Stimulated activated CD4-positive, alpha-beta T cell treated with anti-CD3 and anti-CD28 coated beads, TNF-alpha, amount 100 ng/mL, for 4 hours (primary cell): Measurements from ENCODE around the gene FAM174C.
A peak's percentile ranks its signal among the peaks of the same experiment; 100 is the strongest.

Experiments
- DNase-seq, 3 experiments: peaks; one replicate each; pipeline ENCODE4 v3.0.0-alpha.2; 2020; ENCODE audit warnings: low read depth in 3 of 3

The FAM174C gene

GRCh38 chr19:1275260-1275975 lies at the start of gene FAM174C:
Gene FAM174C (plus strand): TSS chr19:1275530. CDS start chr19:1275550, 20 bp downstream.
- DNase-seq: peak; percentile 93 to 95 (median 94)

- DNase-seq: no peak
Measured at GRCh38 chr19:1226227-1226518, 49.2 kb upstream of the FAM174C start.

- DNase-seq: no peak
Measured at GRCh38 chr19:1226522-1227303, 48.6 kb upstream of the FAM174C start.

DNA sequence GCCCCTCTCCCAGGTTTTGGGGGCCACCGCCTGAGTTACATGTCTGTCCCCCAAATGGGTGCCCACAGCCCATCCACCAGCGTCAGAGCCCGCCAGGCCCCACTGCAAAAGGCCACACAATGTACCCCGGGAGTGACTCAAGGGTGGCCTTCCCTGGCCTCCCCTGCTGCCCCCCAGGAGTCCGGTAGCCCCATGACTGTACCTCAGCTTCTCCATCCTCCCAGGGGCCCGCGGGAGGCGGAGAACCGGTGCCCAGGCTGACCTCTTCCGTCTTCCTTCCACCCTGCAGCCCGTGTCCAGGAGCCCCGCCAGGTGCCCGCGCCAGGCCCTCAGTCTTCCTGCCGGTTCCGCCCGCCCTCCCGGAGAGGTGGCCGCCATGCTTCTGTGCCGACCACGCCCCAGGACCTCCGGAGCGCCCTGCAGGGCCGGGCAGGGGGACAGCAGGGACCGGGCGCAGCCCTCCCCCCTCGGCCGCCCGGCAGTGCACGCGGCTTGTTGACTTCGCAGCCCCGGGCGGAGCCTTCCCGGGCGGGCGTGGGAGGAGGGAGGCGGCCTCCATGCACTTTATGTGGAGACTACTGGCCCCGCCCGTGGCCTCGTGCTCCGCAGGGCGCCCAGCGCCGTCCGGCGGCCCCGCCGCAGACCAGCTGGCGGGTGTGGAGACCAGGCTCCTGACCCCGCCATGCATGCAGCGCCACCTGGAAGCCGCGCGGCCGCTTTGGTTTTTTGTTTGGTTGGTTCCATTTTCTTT lies 47.9 kb upstream of the FAM174C start:
- no peak for DNase-seq

DNA sequence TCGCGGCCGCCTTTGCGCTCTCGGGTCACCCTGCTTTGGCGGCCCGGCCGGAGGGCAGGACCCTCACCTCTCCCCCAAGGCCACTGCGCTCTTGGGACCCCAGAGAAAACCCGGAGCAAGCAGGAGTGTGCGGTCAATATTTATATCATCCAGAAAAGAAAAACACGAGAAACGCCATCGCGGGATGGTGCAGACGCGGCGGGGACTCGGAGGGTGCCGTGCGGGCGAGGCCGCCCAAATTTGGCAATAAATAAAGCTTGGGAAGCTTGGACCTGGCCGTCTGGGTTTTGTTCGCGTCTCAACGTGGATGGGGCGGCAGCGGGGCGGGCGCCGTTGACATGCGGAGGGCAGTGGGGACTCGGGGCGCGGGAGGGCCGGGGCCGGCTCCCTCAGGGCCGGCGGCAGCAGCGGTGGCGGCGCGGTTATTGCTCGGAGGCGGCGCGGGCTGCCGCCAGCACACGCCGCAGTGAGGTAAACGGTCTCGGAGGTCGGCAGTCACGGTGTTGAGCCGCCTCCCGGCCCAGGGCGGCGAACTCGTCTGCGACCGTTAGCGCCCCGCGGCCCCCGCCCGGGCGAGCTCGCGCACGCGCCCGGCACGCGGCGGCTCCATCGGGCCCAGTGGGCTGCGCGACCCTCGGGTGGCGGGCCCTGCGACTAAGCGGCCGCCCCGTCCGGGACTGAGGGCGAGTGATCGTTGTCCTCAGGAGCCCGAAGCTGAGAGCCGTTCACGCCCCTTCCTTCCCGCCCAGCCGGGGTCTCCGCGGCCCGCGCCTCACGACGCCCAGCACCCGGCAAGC lies 47.0 kb upstream of the FAM174C start:
- DNase-seq: no peak

DNA sequence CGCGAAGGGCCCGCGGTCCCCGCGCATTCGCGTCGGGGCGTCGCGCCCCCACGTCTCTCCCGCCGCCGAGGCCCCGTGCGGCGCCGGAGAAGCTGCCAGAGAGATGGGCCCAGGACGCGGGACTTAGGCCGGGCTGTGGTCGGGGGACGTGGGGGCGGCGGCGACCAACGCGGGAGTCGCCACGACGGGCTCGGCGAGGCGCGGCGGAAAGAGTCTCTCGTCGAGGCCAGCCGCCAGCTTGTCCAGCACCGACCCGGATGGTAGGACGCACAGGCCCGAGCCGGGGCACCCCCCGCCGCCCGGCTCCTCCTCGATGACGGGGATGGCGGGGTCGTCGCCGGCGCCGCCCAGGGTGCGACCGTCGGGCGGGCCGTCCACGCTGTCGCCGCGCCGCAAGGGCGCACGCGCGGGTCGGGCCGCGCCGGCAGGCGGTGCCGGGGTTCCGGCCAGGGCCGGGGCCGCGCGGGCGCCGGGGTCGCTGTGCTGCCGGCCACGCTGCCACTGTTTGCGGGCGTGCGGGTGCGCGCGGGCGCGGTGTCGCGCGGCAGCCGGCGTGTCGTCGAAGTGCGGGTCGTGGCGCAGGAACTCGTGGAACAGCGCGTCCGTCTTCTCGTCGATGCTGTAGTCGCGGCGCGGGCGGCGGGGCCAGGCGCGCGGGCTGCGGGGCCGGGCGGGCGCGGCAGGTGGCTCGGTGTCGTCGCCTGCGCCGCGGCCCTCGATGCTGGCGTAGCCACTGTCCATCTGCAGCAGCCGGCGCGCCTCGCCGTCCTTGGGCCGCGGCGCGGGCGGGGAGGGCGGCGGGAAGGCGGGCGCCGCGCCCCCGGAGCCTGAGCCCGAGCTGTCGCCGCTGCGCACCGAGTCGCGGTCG lies 46.0 kb upstream of the FAM174C start:
- DNase-seq: no peak

GRCh38 chr19:1229924-1230782 lies 45.2 kb upstream of the FAM174C start:
- no peak for DNase-seq

GRCh38 chr19:1230783-1231489 lies 44.4 kb upstream of the FAM174C start:
- DNase-seq: no peak

GRCh38 chr19:1231729-1232637 lies 43.3 kb upstream of the FAM174C start:
- no peak for DNase-seq

DNA sequence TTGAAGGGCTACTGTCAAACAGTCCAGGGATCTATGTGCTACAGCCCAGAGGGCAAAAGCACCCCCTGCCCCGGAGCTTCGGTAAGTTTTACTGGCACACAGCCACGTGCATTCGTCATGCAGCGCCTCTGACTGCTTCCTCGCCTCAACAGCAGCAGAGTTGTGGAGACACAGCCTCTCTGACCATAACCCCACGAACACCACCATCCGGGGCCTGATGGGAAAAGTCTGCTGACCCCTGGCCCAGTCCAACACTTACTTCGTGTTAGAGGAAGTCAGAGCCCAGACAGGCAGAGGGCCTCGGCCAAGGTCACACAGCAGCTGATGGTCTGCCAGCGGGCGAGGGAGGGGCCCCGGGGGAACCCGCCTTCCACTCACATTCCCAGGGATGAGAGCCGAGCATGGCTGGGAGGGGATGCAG lies 42.7 kb upstream of the FAM174C start:
- DNase-seq: no peak

DNA sequence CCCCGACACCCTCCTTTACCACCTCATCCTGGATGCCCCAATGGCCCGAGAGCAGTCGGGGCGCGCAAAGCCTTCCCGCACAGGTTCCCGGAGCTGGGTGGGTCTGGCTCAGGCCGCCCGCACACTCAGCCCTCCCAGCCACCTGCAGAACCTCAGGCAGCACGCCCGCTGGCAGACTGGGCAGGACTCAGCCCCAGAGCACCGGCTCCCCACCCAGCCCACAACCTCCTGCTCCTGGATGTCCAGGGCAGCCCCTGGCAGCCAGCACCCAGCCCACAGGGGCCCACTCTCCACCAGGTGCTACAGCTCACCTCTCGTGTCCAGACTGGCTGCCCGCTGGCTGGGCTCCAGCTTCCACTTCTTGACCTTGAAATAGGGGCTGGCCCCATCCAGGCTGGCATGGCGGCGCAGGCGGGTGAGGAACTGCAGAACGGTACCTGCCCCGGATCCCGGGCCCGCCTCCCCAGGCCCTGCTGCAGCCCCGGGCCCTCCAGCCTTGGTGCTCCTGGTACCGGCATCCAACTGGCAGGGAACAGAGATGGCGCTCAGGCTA lies 42.1 kb upstream of the FAM174C start:
- DNase-seq: no peak

DNA sequence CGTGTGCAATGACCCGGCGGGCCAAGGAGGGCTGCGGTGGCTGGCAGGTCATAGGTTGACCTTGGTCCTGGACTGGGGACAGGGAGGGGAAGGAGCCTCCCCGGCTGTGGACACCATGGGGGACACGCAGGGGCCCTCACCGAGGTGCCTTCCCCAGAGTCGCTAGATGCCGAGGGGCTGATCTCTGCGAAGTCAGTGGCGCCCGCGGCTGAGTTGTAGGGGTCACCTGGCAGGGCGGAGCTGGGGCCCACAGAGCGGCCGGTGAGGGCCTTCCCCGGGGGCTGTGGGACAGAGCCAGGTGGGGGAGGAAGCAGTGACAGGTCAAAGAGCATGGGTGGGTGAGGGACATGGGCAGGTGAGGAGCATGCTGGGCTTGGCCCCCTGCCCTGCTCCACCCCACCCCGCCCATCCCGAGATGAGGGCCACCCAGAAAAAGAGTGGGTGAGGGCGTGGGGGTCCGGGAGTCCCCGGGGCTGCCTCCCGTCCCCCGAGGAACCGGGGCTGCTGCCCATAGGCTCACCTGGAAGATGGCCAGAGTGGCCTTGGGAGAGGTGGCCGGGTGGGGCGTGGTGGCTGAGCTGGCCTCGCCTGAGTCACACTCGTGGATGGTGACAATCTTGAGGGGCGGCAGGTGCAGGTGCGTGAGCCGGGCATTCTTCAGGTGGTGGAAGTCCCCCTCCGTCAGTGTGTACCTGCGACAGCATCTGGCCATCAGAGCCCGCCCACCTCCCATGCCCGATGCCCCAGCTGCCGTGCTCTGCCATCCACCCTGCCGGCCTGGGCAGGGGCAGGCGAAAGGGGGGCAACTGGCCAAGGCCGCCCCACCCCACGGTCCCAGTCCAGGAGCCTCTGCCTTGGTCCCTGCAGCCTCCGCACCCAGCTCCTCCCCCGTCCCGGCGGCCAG lies 41.0 kb upstream of the FAM174C start:
- no peak for DNase-seq

DNA sequence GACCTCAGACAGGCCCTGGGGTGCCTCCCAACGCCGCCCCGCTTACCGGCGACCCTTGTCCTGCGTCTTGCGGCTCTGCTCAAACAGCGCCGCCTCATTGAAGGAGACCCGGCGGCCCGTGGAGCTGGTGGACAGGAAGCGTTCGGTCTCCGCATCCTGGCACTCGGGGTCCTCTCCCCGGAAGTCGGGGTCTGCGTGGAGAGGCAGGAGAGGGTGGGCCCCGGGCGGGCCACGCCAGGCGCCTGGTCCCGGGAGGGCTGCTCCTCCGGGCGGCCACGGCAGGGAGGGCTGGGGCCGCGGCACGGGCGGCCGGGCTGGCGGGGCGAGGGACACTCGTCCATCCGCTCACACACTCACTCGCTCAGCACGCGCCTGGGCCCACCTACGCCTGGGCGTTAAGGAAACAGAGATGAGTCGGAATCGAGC lies 40.4 kb upstream of the FAM174C start:
- DNase-seq: no peak

DNA sequence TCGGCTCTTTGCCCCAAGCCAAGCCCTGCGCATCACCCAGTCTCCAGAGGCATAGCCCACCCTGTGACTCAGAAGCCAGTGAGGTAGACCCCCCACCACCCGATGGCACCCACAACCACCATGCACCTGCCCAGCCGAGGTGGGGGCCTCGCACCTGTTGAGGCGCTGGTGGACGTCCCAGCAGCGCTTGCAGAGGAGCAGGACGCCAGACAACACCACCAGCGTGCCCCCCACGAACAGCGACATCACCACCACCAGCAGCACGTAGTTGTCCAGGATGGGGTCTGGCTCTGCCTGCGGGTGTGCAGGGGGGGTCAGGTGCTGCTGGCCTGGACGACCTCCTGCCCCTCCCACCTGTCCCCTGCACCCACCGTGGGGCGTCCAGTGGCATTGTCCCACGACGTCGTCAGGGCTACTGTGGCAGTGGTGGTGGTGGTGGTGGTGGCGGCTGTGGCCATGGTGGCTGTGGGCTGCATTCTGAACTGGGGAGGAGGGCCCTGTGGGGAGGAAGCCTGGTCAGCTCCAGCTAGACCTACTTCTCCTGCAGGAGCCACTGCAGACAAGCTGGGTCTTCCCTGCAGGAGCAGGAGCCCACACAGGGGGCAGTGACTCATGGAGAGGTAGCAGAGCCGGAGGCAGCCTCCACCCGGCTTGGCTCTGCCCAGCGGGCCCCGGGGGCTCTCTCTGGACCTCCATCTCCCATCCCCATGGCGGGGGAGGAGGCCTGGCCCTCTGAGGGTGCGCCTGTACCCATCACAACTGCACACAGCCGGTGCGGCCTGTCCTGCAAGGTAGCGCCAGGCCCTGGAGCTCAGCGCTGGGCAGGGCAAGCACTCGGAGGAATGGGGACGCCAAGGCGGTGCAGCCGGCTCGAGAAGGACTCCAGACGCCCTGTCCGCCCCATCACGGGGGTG lies 39.4 kb upstream of the FAM174C start:
- no peak for DNase-seq

GRCh38 chr19:1236576-1236975 lies 38.8 kb upstream of the FAM174C start:
- DNase-seq: no peak
